NCI-H1694 treated with DMSO at 0.1 percent for 48 hours (cell line): ENCODE data around the gene IL24.

Experiments
- DNase-seq: peaks from one replicate; lab custom pipeline; 2025; lab: John Stamatoyannopoulos, UW

Gene IL24

GRCh38 chr1:206880314-206880713, 16.9 kb upstream of the IL24 start:
- no peak for DNase-seq

GRCh38 chr1:206882555-206882954, 14.7 kb upstream of the IL24 start:
- DNase-seq, result no peak

- no peak for DNase-seq
Observed at GRCh38 chr1:206883160-206883559, 14.1 kb upstream of the IL24 start.

- no peak for DNase-seq
Observed at GRCh38 chr1:206883876-206884275, 13.4 kb upstream of the IL24 start.

GRCh38 chr1:206885341-206886060, 11.7 kb upstream of the IL24 start:
- no peak for DNase-seq

- no peak for DNase-seq
Observed at GRCh38 chr1:206886831-206887230, 10.4 kb upstream of the IL24 start.

GRCh38 chr1:206887701-206888100, 9.5 kb upstream of the IL24 start:
- no peak for DNase-seq

GRCh38 chr1:206890125-206891060, 6.8 kb upstream of the IL24 start:
- DNase-seq, result no peak

- DNase-seq, result no peak
Observed at GRCh38 chr1:206891412-206891811, 5.8 kb upstream of the IL24 start.

GRCh38 chr1:206892351-206892984, 4.8 kb upstream of the IL24 start:
- DNase-seq, result no peak

- DNase-seq, result no peak
Observed at GRCh38 chr1:206893380-206893779, 3.9 kb upstream of the IL24 start.

- no peak for DNase-seq
Observed at GRCh38 chr1:206895325-206895724, 1.9 kb upstream of the IL24 start.

GRCh38 chr1:206895837-206896242, 1.4 kb upstream of the IL24 start:
- DNase-seq, result peak; percentile 75

- DNase-seq, result no peak
Observed at GRCh38 chr1:206896261-206896660, 982 bp upstream of the IL24 start.

GRCh38 chr1:206898089-206898914, 1.1 kb downstream of the IL24 start:
- DNase-seq, result no peak

GRCh38 chr1:206898915-206899431, 1.7 kb downstream of the IL24 start:
- no peak for DNase-seq

GRCh38 chr1:206899717-206900116, 2.5 kb downstream of the IL24 start:
- no peak for DNase-seq

- no peak for DNase-seq
Observed at GRCh38 chr1:206900149-206900548, 2.9 kb downstream of the IL24 start.

GRCh38 chr1:206901944-206902343, 4.7 kb downstream of the IL24 start:
- no peak for DNase-seq

GRCh38 chr1:206902702-206903101, 5.5 kb downstream of the IL24 start:
- no peak for DNase-seq

- DNase-seq, result no peak
Observed at GRCh38 chr1:206903687-206904086, 6.4 kb downstream of the IL24 start.
